SH-SY5Y (cell line): Measurements from ENCODE around the gene SEMA6B.

ENCODE experiments used
- GATA2 ChIP-seq: IDR thresholded peaks from 2 replicates; pipeline ENCODE4 v1.6.1; 2011; ENCODE audit warnings: mild to moderate bottlenecking, low read depth, low read length
- GATA3 ChIP-seq: IDR thresholded peaks from 2 replicates; pipeline ENCODE4 v1.6.1; 2011; ENCODE audit warnings: low read depth, mild to moderate bottlenecking, low read length, moderate library complexity

- TF ChIP-seq GATA3 (no peak), GATA2 (no peak)
Measured at GRCh38 chr19:4515732-4516131, 43.8 kb downstream of the SEMA6B start.
